Upper lobe of right lung (tissue), 1 donor: Measurements from ENCODE around the gene ZFAND3. TPM values are rescaled to one million over a fixed set of nuclear protein-coding genes. Genes with fewer than 3 reads are reported as not detected.

Experiments used
- ATAC-seq: fragments of 200-7000 bp; cut with Tn5 transposase; one replicate; pipeline ENCODE4 v1.9.1; 2020; ENCODE audit warnings: mild to moderate bottlenecking, moderate library complexity
- DNase-seq: peaks from one replicate; pipeline ENCODE4 v3.0.0-alpha.2; 2020
- H3K27ac ChIP-seq: fragments of 200-600 bp; one replicate; pipeline ENCODE4 v1.8.0; 2022
- H3K27me3 ChIP-seq: fragments of 200-600 bp; one replicate; pipeline ENCODE4 v1.8.0; 2022; ENCODE audit warnings: mild to moderate bottlenecking
- H3K36me3 ChIP-seq: fragments of 200-600 bp; one replicate; pipeline ENCODE4 v1.8.0; 2022
- H3K4me1 ChIP-seq: fragments of 200-600 bp; one replicate; pipeline ENCODE4 v1.8.0; 2022
- H3K4me3 ChIP-seq: fragments of 200-600 bp; one replicate; pipeline ENCODE4 v1.8.0; 2022; ENCODE audit warnings: mild to moderate bottlenecking
- H3K9me3 ChIP-seq: fragments of 200-600 bp; one replicate; pipeline ENCODE4 v1.8.0; 2022
- intact Hi-C: fragments of 100-400 bp; cut with DNase I; formaldehyde crosslinking; loops from one replicate; pipeline ENCODE4 v1.11.0; 2022
- total RNA-seq: library from RNA; stranded (reverse); fragmentation: NEBNext Ultra II Directional; extraction: Animal tissue kit (Norgen Biotek cat#: 25700); gene quantifications from one replicate; pipeline ENCODE4 v1.2.1, GENCODE V29; 2021
- TF ChIP-seq, protein P1 (sequence below): fragments of 200-600 bp; IDR thresholded peaks from one replicate; pipeline ENCODE4 v1.8.0; 2022; ENCODE audit warnings: antibody characterized with exemption
- donor health status: DM: no; HTN: yes; CAD: no; lungs with severe emphysema.

Gene ZFAND3
- total RNA-seq, 1 donor from 2014 or later = 69.1 TPM

DNA sequence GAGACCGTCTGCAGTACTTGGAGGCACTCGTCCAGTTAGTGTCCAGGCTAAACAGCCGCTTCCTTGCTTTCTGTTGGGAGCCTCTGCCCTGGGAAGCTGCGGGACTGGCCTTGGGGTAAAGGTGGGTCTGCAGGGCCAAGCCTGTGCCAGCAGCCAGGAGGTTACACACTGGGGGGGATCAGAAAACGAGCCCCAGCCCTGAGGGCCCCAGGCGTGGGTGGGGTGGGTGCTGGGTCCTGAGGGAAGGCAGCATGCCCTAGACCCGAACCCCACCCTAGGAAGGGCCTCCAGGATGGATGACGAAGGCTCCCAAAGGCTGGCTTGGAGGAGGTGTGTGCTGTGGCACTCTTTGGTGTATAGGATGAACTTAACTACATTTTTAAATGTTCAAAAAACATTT is 335.2 kb downstream of the ZFAND3 start:
- Histone ChIP-seq H3K36me3 (no peaks in the 10 kb centered on the region), H3K9me3 (no peaks in the 10 kb centered on the region), H3K4me1 (peaks cover 12% of the 10 kb centered on the region), H3K27me3 (no peaks in the 10 kb centered on the region), H3K4me3 (no peak overlapping the region), H3K27ac (peak overlapping the region; percentile 55)
- intact Hi-C loops = no loop called here
- TF ChIP-seq, protein P1, sequence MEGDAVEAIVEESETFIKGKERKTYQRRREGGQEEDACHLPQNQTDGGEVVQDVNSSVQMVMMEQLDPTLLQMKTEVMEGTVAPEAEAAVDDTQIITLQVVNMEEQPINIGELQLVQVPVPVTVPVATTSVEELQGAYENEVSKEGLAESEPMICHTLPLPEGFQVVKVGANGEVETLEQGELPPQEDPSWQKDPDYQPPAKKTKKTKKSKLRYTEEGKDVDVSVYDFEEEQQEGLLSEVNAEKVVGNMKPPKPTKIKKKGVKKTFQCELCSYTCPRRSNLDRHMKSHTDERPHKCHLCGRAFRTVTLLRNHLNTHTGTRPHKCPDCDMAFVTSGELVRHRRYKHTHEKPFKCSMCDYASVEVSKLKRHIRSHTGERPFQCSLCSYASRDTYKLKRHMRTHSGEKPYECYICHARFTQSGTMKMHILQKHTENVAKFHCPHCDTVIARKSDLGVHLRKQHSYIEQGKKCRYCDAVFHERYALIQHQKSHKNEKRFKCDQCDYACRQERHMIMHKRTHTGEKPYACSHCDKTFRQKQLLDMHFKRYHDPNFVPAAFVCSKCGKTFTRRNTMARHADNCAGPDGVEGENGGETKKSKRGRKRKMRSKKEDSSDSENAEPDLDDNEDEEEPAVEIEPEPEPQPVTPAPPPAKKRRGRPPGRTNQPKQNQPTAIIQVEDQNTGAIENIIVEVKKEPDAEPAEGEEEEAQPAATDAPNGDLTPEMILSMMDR = no peak
- ATAC-seq (no peak), DNase-seq (peak; percentile 59)

DNA sequence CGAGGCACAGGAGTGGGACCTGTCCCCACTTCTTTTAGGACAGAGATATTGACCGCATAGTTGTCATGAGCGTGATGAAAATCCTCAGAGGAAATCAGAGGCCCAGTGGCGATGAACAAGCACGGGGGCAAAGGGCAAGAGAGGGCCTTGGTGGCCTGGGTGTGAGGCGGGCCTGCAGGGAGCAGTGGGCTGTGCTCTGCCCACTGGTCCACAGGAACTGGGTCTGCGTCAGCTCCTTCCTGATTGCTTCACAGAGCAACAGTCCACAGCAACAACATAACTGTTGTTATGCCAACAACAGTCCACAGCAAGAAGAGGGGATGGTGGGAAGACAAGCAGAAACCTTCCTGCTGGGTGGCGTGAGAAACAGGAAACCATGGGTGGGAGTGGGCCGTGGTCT is 335.6 kb downstream of the ZFAND3 start:
- Histone ChIP-seq H3K36me3 (no peaks in the 10 kb centered on the region), H3K4me3 (no peak overlapping the region), H3K4me1 (peaks cover 8% of the 10 kb centered on the region), H3K27ac (peak overlapping the region; percentile 55), H3K27me3 (no peaks in the 10 kb centered on the region), H3K9me3 (no peaks in the 10 kb centered on the region)
- ATAC-seq (peak; percentile 88), DNase-seq (peak; percentile 77)
- intact Hi-C loops = no loop called here
- TF ChIP-seq, protein P1 = no peak

GRCh38 chr6:38155621-38156204 is 336.2 kb downstream of the ZFAND3 start:
- peaks cover 7% of the 10 kb centered on the region for H3K4me1 ChIP-seq
- no peaks in the 10 kb centered on the region for H3K36me3 ChIP-seq
- peak overlapping the region; percentile 55 for H3K27ac ChIP-seq
- intact Hi-C loops = no loop called here
- TF ChIP-seq, protein P1 = no peak
- DNase-seq (peak; percentile 51), ATAC-seq (no peak)
- no peaks in the 10 kb centered on the region for H3K9me3 ChIP-seq
- no peaks in the 10 kb centered on the region for H3K27me3 ChIP-seq
- H3K4me3 ChIP-seq = no peak overlapping the region

- no peaks in the 10 kb centered on the region for H3K27me3 ChIP-seq
- intact Hi-C loops = no loop called here
- H3K4me3 ChIP-seq = no peak overlapping the region
- TF ChIP-seq, protein P1 = no peak
- DNase-seq (no peak), ATAC-seq (no peak)
- no peak overlapping the region for H3K27ac ChIP-seq
- H3K9me3 ChIP-seq = no peaks in the 10 kb centered on the region
- H3K36me3 ChIP-seq = no peaks in the 10 kb centered on the region
- H3K4me1 ChIP-seq = peaks cover 7% of the 10 kb centered on the region
These were observed 337.5 kb downstream of the ZFAND3 start for GRCh38 chr6:38156818-38157565.

DNA sequence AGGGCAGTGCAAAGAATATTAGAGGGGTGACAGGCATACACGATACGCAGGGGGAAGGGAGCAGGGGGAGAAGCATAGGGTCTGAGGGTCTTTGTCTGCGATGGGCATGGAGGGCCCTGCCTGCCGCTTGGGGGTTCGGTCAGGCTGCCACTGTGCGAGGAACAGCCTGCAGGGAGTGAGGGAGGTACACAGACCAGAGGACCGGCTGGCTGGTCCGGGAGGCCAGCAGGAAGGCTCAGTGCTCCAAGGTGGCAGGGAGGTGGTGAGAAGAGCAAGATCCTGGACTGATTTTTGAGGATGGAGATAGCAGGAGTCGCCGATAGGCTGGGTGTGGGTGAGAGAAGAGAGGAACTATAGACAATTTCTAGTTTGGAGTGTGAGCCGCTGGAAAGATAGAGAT is 338.4 kb downstream of the ZFAND3 start:
- intact Hi-C loops = no loop called here
- H3K36me3 ChIP-seq = no peaks in the 10 kb centered on the region
- ATAC-seq = no peak
- no peak overlapping the region for H3K27ac ChIP-seq
- no peaks in the 10 kb centered on the region for H3K27me3 ChIP-seq
- peaks cover 7% of the 10 kb centered on the region for H3K4me1 ChIP-seq
- TF ChIP-seq, protein P1 = no peak
- DNase-seq = peak; percentile 38
- no peak overlapping the region for H3K4me3 ChIP-seq
- no peaks in the 10 kb centered on the region for H3K9me3 ChIP-seq
